Neural cell (in vitro differentiated cells): ENCODE data around the gene ACSM6. TPM values are rescaled to one million over a fixed set of nuclear protein-coding genes. Genes with fewer than 3 reads are reported as not detected.

ENCODE experiments used
- H2AFZ ChIP-seq: fragments of 200-600, 300-800 bp; sonication (generic), shearing (Covaris generic); 2 replicates; pipeline ENCODE4 v1.6.0; 2014; ENCODE audit warnings: low read depth, mild to moderate bottlenecking, antibody characterized with exemption, low read length, moderate library complexity
- H3F3A ChIP-seq: fragments of 200-600 bp; shearing (Covaris generic); 2 replicates; pipeline ENCODE4 v1.6.1; 2016; ENCODE audit warnings: mild to moderate bottlenecking, moderate library complexity, mixed read lengths, antibody characterized with exemption, low read length; ENCODE audit not compliant: insufficient read depth, poor library complexity, severe bottlenecking
- H3K27ac ChIP-seq: fragments of 200-600, 300-800 bp; sonication (generic), shearing (Covaris generic); 2 replicates; pipeline ENCODE4 v1.5.1; 2014; ENCODE audit warnings: mild to moderate bottlenecking, low read length, moderate library complexity
- H3K27me3 ChIP-seq: fragments of 300-800, 200-600 bp; sonication (generic), shearing (Covaris generic); 2 replicates; pipeline ENCODE4 v1.6.0; 2014; ENCODE audit warnings: mild to moderate bottlenecking, low read depth, low read length, moderate library complexity; ENCODE audit not compliant: insufficient read depth
- H3K36me3 ChIP-seq: fragments of 300-800, 200-600 bp; sonication (generic), shearing (Covaris generic); 2 replicates; pipeline ENCODE4 v1.5.1; 2014; ENCODE audit warnings: mild to moderate bottlenecking, antibody characterized with exemption, low read length, moderate library complexity; ENCODE audit not compliant: insufficient read depth
- H3K4me2 ChIP-seq: fragments of 300-800, 200-600 bp; sonication (generic), shearing (Covaris generic); 2 replicates; pipeline ENCODE4 v1.6.0; 2014; ENCODE audit warnings: mild to moderate bottlenecking, low read length
- H3K4me3 ChIP-seq: fragments of 300-800, 200-600 bp; sonication (generic), shearing (Covaris generic); 2 replicates; pipeline ENCODE4 v1.5.1; 2014; ENCODE audit warnings: mild to moderate bottlenecking, low read length, moderate library complexity
- H3K79me2 ChIP-seq: fragments of 200-600 bp; shearing (Covaris generic); replicated peaks from 2 replicates; pipeline ENCODE4 v1.6.0; 2014; ENCODE audit warnings: mild to moderate bottlenecking, low read length, moderate library complexity; ENCODE audit not compliant: insufficient read depth
- H3K9ac ChIP-seq: fragments of 300-800, 200-600 bp; sonication (generic), shearing (Covaris generic); 2 replicates; pipeline ENCODE4 v1.6.1; 2016; ENCODE audit warnings: mild to moderate bottlenecking, low read length, mixed read lengths
- H3K9me2 ChIP-seq: fragments of 200-600 bp; shearing (Covaris generic); 2 replicates; pipeline ENCODE4 v1.6.1; 2016; ENCODE audit warnings: mild to moderate bottlenecking, low read length, mixed read lengths; ENCODE audit not compliant: insufficient read depth
- H3K9me3 ChIP-seq: fragments of 200-600, 300-800 bp; sonication (generic), shearing (Covaris generic); 2 replicates; pipeline ENCODE4 v1.6.1; 2016; ENCODE audit warnings: mild to moderate bottlenecking, mixed run types, low read length, moderate library complexity, mixed read lengths
- H4K20me1 ChIP-seq: fragments of 200-600 bp; shearing (Covaris generic); 2 replicates; pipeline ENCODE4 v1.6.1; 2016; ENCODE audit warnings: mild to moderate bottlenecking, mixed run types; ENCODE audit not compliant: insufficient read depth
- CTCF ChIP-seq: fragments of 450-650 bp; IDR thresholded peaks from 2 replicates; pipeline ENCODE4 v1.5.1; 2014; ENCODE audit warnings: antibody characterized with exemption, mild to moderate bottlenecking, moderate library complexity; ENCODE audit not compliant: poor library complexity, severe bottlenecking
- EP300 ChIP-seq: fragments of 450-650 bp; conservative IDR thresholded peaks from 2 replicates; pipeline ENCODE4 v1.6.1; 2014; ENCODE audit warnings: antibody characterized with exemption, mild to moderate bottlenecking, moderate library complexity; ENCODE audit not compliant: poor library complexity, severe bottlenecking
- EZH2 ChIP-seq: fragments of 200-600, 300-800 bp; shearing (Covaris generic), sonication (generic); IDR thresholded peaks from 2 replicates; pipeline ENCODE4 v1.6.1; 2014; ENCODE audit warnings: antibody characterized with exemption, low read length, borderline replicate concordance, mild to moderate bottlenecking; ENCODE audit not compliant: insufficient read depth, poor library complexity, severe bottlenecking
- MXI1 ChIP-seq: fragments of 450-650 bp; conservative IDR thresholded peaks from 2 replicates; pipeline ENCODE4 v1.6.1; 2014; ENCODE audit warnings: antibody characterized with exemption, mild to moderate bottlenecking; ENCODE audit not compliant: poor library complexity, severe bottlenecking
- POLR2AphosphoS5 ChIP-seq: IDR thresholded peaks from 2 replicates; pipeline ENCODE4 v1.6.1; 2012
- RAD21 ChIP-seq: fragments of 450-650 bp; conservative IDR thresholded peaks from 2 replicates; pipeline ENCODE4 v1.6.1; 2014; ENCODE audit warnings: antibody characterized with exemption, mild to moderate bottlenecking, moderate library complexity
- REST ChIP-seq: IDR thresholded peaks from 2 replicates; pipeline ENCODE4 v1.6.1; 2012; ENCODE audit warnings: borderline replicate concordance
- SMC3 ChIP-seq: fragments of 450-650 bp; conservative IDR thresholded peaks from 2 replicates; pipeline ENCODE4 v1.6.1; 2014; ENCODE audit warnings: antibody characterized with exemption, mild to moderate bottlenecking, moderate library complexity; ENCODE audit not compliant: poor library complexity
- TAF1 ChIP-seq: IDR thresholded peaks from 2 replicates; pipeline ENCODE4 v1.6.1; 2012; ENCODE audit warnings: low read depth
- polyA plus RNA-seq: library from polyadenylated mRNA; depleted of rRNA; stranded (reverse); fragments of >200 nt; gene quantifications from 2 replicates; pipeline ENCODE4 v1.2.3, GENCODE V29; 2014

ACSM6 gene
- polyA plus RNA-seq, 1 donor from 2014 or later, result not detected

- Histone ChIP-seq H3K9me3 (no peaks in the 10 kb centered on the region), H3K9me2 (no peaks in the 10 kb centered on the region), H2AFZ (no peak overlapping the region), H3K9ac (no peak overlapping the region), H4K20me1 (no peaks in the 10 kb centered on the region), H3K36me3 (no peaks in the 10 kb centered on the region), H3K4me2 (no peak overlapping the region), H3F3A (no peaks in the 10 kb centered on the region), H3K79me2 (no peaks in the 10 kb centered on the region), H3K27ac (no peak overlapping the region), H3K4me3 (no peak overlapping the region), H3K27me3 (no peaks in the 10 kb centered on the region)
- TF ChIP-seq REST (no peak), SMC3 (no peak), EZH2 (no peak), EP300 (no peak), POLR2AphosphoS5 (no peak), TAF1 (no peak), RAD21 (no peak), MXI1 (no peak), CTCF (no peak)
Measured at GRCh38 chr10:95261926-95262325, 67.9 kb downstream of the ACSM6 start.

- H3K4me3 ChIP-seq, result no peak overlapping the region
- no peaks in the 10 kb centered on the region for H3K9me3 ChIP-seq
- H3K9me2 ChIP-seq, result no peaks in the 10 kb centered on the region
- H4K20me1 ChIP-seq, result no peaks in the 10 kb centered on the region
- no peak for TF ChIP-seq EP300
- TF ChIP-seq POLR2AphosphoS5, result no peak
- no peak for TF ChIP-seq EZH2
- TF ChIP-seq CTCF, result no peak
- no peak for TF ChIP-seq RAD21
- no peak for TF ChIP-seq REST
- TF ChIP-seq TAF1, result no peak
- TF ChIP-seq SMC3, result no peak
- no peak for TF ChIP-seq MXI1
- no peaks in the 10 kb centered on the region for H3K27me3 ChIP-seq
- H3K36me3 ChIP-seq, result no peaks in the 10 kb centered on the region
- H3K9ac ChIP-seq, result no peak overlapping the region
- H3K4me2 ChIP-seq, result no peak overlapping the region
- no peak overlapping the region for H3K27ac ChIP-seq
- H2AFZ ChIP-seq, result no peak overlapping the region
- no peaks in the 10 kb centered on the region for H3K79me2 ChIP-seq
- no peaks in the 10 kb centered on the region for H3F3A ChIP-seq
Measured at GRCh38 chr10:95262763-95263518, 68.9 kb downstream of the ACSM6 start.
